DMS153 (cell line): ENCODE data around the gene NUBP1.

Source experiments
- DNase-seq: peaks from one replicate; lab custom pipeline; 2025; lab: John Stamatoyannopoulos, UW

Gene NUBP1

GRCh38 chr16:10806698-10807097 is 63.1 kb downstream of the NUBP1 start:
- DNase-seq: no peak

DNA sequence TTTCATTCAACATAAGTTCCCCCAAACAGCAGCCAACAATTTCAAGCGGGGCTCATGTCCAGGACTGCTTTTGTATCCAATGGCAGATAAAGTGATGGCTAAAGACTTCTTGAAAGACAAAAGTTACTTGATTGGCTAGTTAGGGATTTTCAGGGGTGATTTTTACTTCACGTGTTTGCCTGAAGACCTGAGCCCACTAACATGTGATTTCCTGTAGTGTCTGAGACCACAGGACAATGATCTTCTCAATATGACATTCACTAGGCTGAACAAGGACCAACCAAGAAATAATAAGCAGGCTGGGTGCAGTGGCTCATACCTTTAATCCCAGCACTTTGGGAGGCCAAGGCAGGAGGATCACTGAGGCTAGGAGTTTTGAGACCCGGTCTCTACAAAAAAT is 64.6 kb downstream of the NUBP1 start:
- DNase-seq: no peak

- DNase-seq: no peak
Observed at GRCh38 chr16:10808850-10809249, 65.2 kb downstream of the NUBP1 start.

DNA sequence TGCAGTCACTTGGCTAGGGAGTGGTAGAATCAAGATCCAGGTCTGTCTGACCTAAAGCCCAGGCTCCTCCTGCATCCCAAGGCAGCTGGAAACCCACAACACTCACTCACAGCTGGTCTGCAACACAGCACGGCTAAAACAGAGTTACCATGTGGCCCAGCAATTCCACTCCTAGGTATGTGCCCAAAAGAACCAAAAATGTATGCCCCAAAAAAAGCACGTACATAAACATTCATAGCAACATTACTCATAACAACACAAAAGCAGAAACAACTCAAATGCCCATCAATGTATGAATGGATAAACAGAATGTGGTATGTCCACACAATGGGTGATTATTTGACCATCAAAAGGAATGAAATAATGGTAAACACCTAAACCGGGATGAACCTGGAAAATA is 66.1 kb downstream of the NUBP1 start:
- DNase-seq: no peak

DNA sequence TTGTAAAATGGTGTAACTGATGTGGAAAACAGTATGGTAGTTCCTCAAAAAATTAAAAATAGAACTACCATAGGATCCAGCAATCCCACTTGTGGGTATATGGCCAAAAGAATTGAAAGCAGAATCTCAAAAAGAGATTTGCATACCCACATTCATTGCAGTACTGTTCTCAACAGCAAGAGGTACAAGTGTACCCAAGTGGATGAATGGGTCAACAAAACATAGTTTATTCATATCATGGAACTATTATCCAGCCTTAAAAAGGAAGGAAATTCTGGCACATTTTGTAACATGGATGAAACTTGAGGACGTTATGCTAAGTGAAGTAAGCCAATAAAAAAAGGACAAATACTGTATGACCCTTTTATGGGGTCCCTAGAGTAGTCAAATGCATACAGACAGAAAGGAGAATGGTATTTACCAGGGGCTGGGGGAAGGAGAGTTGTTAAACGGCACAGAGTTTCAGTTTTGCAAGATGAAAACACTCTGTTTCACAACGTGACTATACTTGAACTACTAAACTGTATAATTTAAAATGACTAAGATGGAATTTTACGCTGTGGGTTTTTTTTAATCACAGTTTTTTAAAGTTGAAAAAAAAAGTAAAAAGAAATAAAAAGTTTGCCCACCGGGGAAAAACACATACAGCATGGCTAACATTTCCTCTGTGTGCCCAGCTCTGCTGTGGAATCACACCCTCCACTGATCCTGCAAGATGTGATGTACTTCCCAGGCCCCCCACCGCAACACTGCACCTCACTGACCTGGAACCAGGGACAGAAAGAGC is 68.9 kb downstream of the NUBP1 start:
- no peak for DNase-seq

DNA sequence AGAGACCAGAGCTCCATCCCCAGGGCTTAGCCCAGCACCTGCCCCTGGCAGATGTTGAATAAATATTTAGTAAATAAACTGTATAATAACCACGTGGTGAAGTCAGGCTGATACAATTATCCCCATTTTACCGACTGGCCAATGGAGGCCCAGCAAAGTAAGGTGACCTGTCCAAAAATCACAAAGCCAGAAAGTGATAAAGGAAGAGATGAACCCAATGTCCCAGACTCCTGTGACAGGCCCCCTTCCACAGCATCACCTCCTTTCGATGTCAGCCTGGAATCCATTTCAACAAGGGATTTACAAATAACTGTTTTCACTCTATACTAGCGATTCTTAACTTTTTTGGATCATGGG is 69.4 kb downstream of the NUBP1 start:
- DNase-seq: no peak

DNA sequence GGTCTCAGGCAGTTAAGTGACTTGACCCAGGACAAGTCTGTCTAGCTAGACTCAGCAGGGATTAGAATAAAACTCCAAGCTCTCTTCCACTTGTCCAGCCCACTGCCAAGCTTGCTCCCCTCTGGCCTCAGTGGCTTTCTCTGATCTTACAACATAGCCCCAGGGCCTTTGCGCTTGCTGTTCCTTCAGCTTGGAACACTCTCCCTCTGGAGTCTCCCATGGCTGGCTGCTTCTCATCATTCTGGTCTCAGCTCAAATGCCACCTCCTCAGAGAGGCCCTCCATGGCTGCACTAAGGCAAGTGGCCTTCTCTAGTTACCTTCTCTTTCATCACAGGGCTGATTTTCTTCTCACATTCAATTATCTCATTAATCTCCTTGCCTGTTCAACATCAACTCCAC is 73.9 kb downstream of the NUBP1 start:
- no peak for DNase-seq

- DNase-seq: no peak
Observed at GRCh38 chr16:10817963-10818941, 74.6 kb downstream of the NUBP1 start, which contains the start of gene TVP23A. Gene TVP23A, minus strand, starts transcription at chr16:10818794. Its CDS starts 301 bp downstream, at chr16:10818493.
